Activated CD8-positive, alpha-beta memory T cell treated with anti-CD3 and anti-CD28 coated beads for 36 hours (primary cell): Measurements from ENCODE around the gene IL3. TPM values are rescaled to one million over a fixed set of nuclear protein-coding genes. Genes with fewer than 3 reads are reported as not detected.

Experiments used
- CTCF ChIA-PET: fragments of 350-600 bp; sonication (Branson Sonifier 250); formaldehyde crosslinking; loops from one replicate; lab custom pipeline; 2021; ENCODE audit warnings: antibody characterized with exemption; lab: Charles Lee
- POLR2A ChIA-PET: fragments of 350-600 bp; sonication (Branson Sonifier 250); formaldehyde crosslinking; loops from one replicate; lab custom pipeline; 2021; ENCODE audit warnings: antibody characterized with exemption; lab: Charles Lee
- total RNA-seq, 2 experiments: library from RNA; stranded (reverse); gene quantifications; one replicate each; pipeline ENCODE4 v1.2.3, GENCODE V29; 2021

IL3 gene
- total RNA-seq, 2 experiments from 2014 or later: 68.0 to 68.7 TPM

GRCh38 chr5:132065951-132066701 is 5.7 kb downstream of the IL3 start:
- POLR2A ChIA-PET: no interaction called here
- CTCF ChIA-PET: interaction anchor here (0.6 to 4.1 kb wide), 11 partner anchors 7 to 460 kb away, joined by 3 to 14 read pairs (median 5); partner anchors contain the start of gene CSF2

- ChIA-PET CTCF (interaction anchor here (0.8 to 1.2 kb wide), 3 partner anchors 43 to 434 kb away, joined by 3 to 6 read pairs (median 3); no protein-coding TSS in a partner anchor), POLR2A (no interaction called here)
Measured at GRCh38 chr5:132066871-132067270, 6.4 kb downstream of the IL3 start.

- POLR2A ChIA-PET: no interaction called here
- CTCF ChIA-PET: interaction anchor here (1.0 to 1.2 kb wide), 2 partner anchors 171 to 433 kb away, joined by 3 to 6 read pairs; no protein-coding TSS in a partner anchor
Measured at GRCh38 chr5:132067451-132067850, 7.0 kb downstream of the IL3 start.

- CTCF ChIA-PET: no interaction called here
- POLR2A ChIA-PET: no interaction called here
Measured at GRCh38 chr5:132067941-132068808, 7.7 kb downstream of the IL3 start.

- ChIA-PET POLR2A (interaction anchor here (0.5 kb wide), 1 partner anchor 110 kb away, joined by 3 read pairs; no protein-coding TSS in a partner anchor), CTCF (no interaction called here)
Measured at GRCh38 chr5:132069561-132069960, 9.1 kb downstream of the IL3 start.

- ChIA-PET POLR2A (interaction anchor here (0.5 kb wide), 1 partner anchor 111 kb away, joined by 3 read pairs; no protein-coding TSS in a partner anchor), CTCF (no interaction called here)
Measured at GRCh38 chr5:132069994-132070393, 9.5 kb downstream of the IL3 start.

GRCh38 chr5:132070460-132071337 is 10.2 kb downstream of the IL3 start:
- ChIA-PET CTCF (interaction anchor here (0.6 to 1.2 kb wide), 4 partner anchors 11 to 168 kb away, joined by 3 to 4 read pairs (median 3); no protein-coding TSS in a partner anchor), POLR2A (no interaction called here)

- ChIA-PET POLR2A (no interaction called here), CTCF (interaction anchor here (0.6 to 1.2 kb wide), 4 partner anchors 11 to 167 kb away, joined by 3 to 4 read pairs (median 3); no protein-coding TSS in a partner anchor)
Measured at GRCh38 chr5:132071338-132071707, 10.9 kb downstream of the IL3 start.

- ChIA-PET CTCF (interaction anchor here (0.9 to 1.4 kb wide), 3 partner anchors 10 to 30 kb away, joined by 3 to 4 read pairs (median 3); no protein-coding TSS in a partner anchor), POLR2A (interaction anchor here (0.9 kb wide), 1 partner anchor 30 kb away, joined by 3 read pairs; no protein-coding TSS in a partner anchor)
Measured at GRCh38 chr5:132072070-132072469, 11.6 kb downstream of the IL3 start.

- POLR2A ChIA-PET: interaction anchor here (0.9 kb wide), 1 partner anchor 30 kb away, joined by 3 read pairs; no protein-coding TSS in a partner anchor
- CTCF ChIA-PET: interaction anchor here (0.9 to 1.8 kb wide), 3 partner anchors 7 to 313 kb away, joined by 3 to 8 read pairs (median 3); no protein-coding TSS in a partner anchor
Measured at GRCh38 chr5:132072528-132072927, 12.1 kb downstream of the IL3 start.

- CTCF ChIA-PET: interaction anchor here (0.7 to 1.8 kb wide), 4 partner anchors 8 to 312 kb away, joined by 3 to 8 read pairs (median 3); no protein-coding TSS in a partner anchor
- POLR2A ChIA-PET: interaction anchor here (1.8 kb wide), 1 partner anchor 29 kb away, joined by 6 read pairs; no protein-coding TSS in a partner anchor
Measured at GRCh38 chr5:132073231-132074013, 13.0 kb downstream of the IL3 start, which contains the start of gene CSF2. CSF2 (plus strand) TSS chr5:132073789; CDS start chr5:132073824, 35 bp downstream.

- ChIA-PET POLR2A (interaction anchor here (1.8 kb wide), 1 partner anchor 28 kb away, joined by 6 read pairs; no protein-coding TSS in a partner anchor), CTCF (interaction anchor here (0.7 to 1.8 kb wide), 5 partner anchors 9 to 104 kb away, joined by 3 to 8 read pairs (median 4); no protein-coding TSS in a partner anchor)
Measured at GRCh38 chr5:132074091-132074771, 13.8 kb downstream of the IL3 start.

- CTCF ChIA-PET: interaction anchor here (1.0 to 1.3 kb wide), 4 partner anchors 12 to 25 kb away, joined by 3 to 4 read pairs (median 4); no protein-coding TSS in a partner anchor
- POLR2A ChIA-PET: interaction anchor here (0.7 to 1.8 kb wide), 2 partner anchors 27 to 219 kb away, joined by 3 to 6 read pairs; partner anchors contain the start of gene SLC22A4
Measured at GRCh38 chr5:132074772-132075718, 14.6 kb downstream of the IL3 start.

GRCh38 chr5:132075719-132076077 is 15.2 kb downstream of the IL3 start:
- CTCF ChIA-PET: interaction anchor here (1.2 to 1.3 kb wide), 2 partner anchors 13 to 20 kb away, joined by 4 read pairs; no protein-coding TSS in a partner anchor
- POLR2A ChIA-PET: interaction anchor here (0.7 kb wide), 1 partner anchor 218 kb away, joined by 3 read pairs; the partner anchor contains the start of gene SLC22A4

- ChIA-PET POLR2A (no interaction called here), CTCF (no interaction called here)
Measured at GRCh38 chr5:132076202-132076830, 15.9 kb downstream of the IL3 start.
